H9 (cell line): ENCODE data around the gene DBNDD2. TPM values are rescaled to one million over a fixed set of nuclear protein-coding genes. Genes with fewer than 3 reads are reported as not detected.

Experiments used
- DNase-seq: peaks from one replicate; pipeline ENCODE4 v3.0.0-alpha.2; 2017
- H2AFZ ChIP-seq: one replicate; pipeline ENCODE4 v1.6.1; 2013; ENCODE audit warnings: mild to moderate bottlenecking, low read length, control low read depth, moderate library complexity
- H2AK5ac ChIP-seq: 2 replicates; pipeline ENCODE4 v1.6.1; 2013; ENCODE audit warnings: low read length, control low read depth, mixed read lengths; ENCODE audit not compliant: insufficient read length
- H2BK120ac ChIP-seq: one replicate; pipeline ENCODE4 v1.6.1; 2013; ENCODE audit warnings: low read depth, mild to moderate bottlenecking, low read length, control low read depth, inconsistent platforms; ENCODE audit not compliant: poor library complexity, severe bottlenecking
- H2BK12ac ChIP-seq: 2 replicates; pipeline ENCODE4 v1.6.1; 2013; ENCODE audit warnings: low read length, control low read depth, mixed read lengths, low read depth; ENCODE audit not compliant: insufficient read length
- H2BK15ac ChIP-seq: 2 replicates; pipeline ENCODE4 v1.6.1; 2013; ENCODE audit warnings: low read depth, low read length, control low read depth
- H2BK20ac ChIP-seq: one replicate; pipeline ENCODE4 v1.6.1; 2013; ENCODE audit warnings: low read depth, mild to moderate bottlenecking, low read length, control low read depth, inconsistent platforms; ENCODE audit not compliant: poor library complexity, severe bottlenecking
- H2BK5ac ChIP-seq: 2 replicates; pipeline ENCODE4 v1.6.1; 2013; ENCODE audit warnings: low read length, control low read depth, mixed read lengths; ENCODE audit not compliant: insufficient read length
- H3K14ac ChIP-seq: 2 replicates; pipeline ENCODE4 v1.6.1; 2013; ENCODE audit warnings: low read length, control low read depth; ENCODE audit not compliant: insufficient read depth
- H3K18ac ChIP-seq: 2 replicates; pipeline ENCODE4 v1.6.1; 2013; ENCODE audit warnings: low read depth, mild to moderate bottlenecking, mixed read lengths, low read length, control low read depth; ENCODE audit not compliant: insufficient read length
- H3K23ac ChIP-seq: 2 replicates; pipeline ENCODE4 v1.6.1; 2013; ENCODE audit warnings: low read length, control low read depth, mixed read lengths, low read depth; ENCODE audit not compliant: insufficient read length
- H3K23me2 ChIP-seq: 2 replicates; pipeline ENCODE4 v1.6.1; 2013; ENCODE audit warnings: low read depth, mild to moderate bottlenecking, mixed read lengths, low read length, control low read depth; ENCODE audit not compliant: insufficient read length, poor library complexity, severe bottlenecking
- H3K27ac ChIP-seq: 2 replicates; pipeline ENCODE4 v1.5.1; 2013; ENCODE audit warnings: low read length, control low read depth, mixed read lengths, low read depth; ENCODE audit not compliant: insufficient read length
- H3K27me3 ChIP-seq: 2 replicates; pipeline ENCODE4 v1.6.1; 2013; ENCODE audit warnings: low read length, control low read depth, inconsistent platforms; ENCODE audit not compliant: insufficient read depth
- H3K4ac ChIP-seq: 2 replicates; pipeline ENCODE4 v1.6.1; 2013; ENCODE audit warnings: low read depth, mild to moderate bottlenecking, control low read depth, inconsistent platforms, low read length, moderate library complexity
- H3K4me1 ChIP-seq: 2 replicates; pipeline ENCODE4 v1.6.1; 2013; ENCODE audit warnings: low read length, control low read depth, inconsistent platforms; ENCODE audit not compliant: insufficient read depth
- H3K4me2 ChIP-seq: 2 replicates; pipeline ENCODE4 v1.6.1; 2013; ENCODE audit warnings: low read length, control low read depth, mixed read lengths; ENCODE audit not compliant: insufficient read length, insufficient read depth
- H3K56ac ChIP-seq: 2 replicates; pipeline ENCODE4 v1.6.1; 2013; ENCODE audit warnings: low read depth, mild to moderate bottlenecking, mixed read lengths, low read length, control low read depth; ENCODE audit not compliant: insufficient read length
- H3K79me1 ChIP-seq: 2 replicates; pipeline ENCODE4 v1.6.1; 2013; ENCODE audit warnings: low read depth, mild to moderate bottlenecking, moderate library complexity, low read length, control low read depth, inconsistent platforms; ENCODE audit not compliant: insufficient read depth, poor library complexity, severe bottlenecking
- H3K79me2 ChIP-seq: 2 replicates; pipeline ENCODE4 v1.6.1; 2013; ENCODE audit warnings: low read length, control low read depth, inconsistent platforms; ENCODE audit not compliant: insufficient read depth
- H3K9ac ChIP-seq: 2 replicates; pipeline ENCODE4 v1.6.1; 2013; ENCODE audit warnings: low read length, control low read depth, mixed read lengths; ENCODE audit not compliant: insufficient read length; ENCODE audit errors: extremely low read depth
- H3K9me3 ChIP-seq: one replicate; pipeline ENCODE4 v1.6.1; 2013; ENCODE audit warnings: low read depth, low read length, inconsistent platforms; ENCODE audit not compliant: control insufficient read depth
- H3T11ph ChIP-seq: one replicate; pipeline ENCODE4 v1.6.1; 2013; ENCODE audit warnings: mild to moderate bottlenecking, low read length, control low read depth, inconsistent platforms
- H4K20me1 ChIP-seq: one replicate; pipeline ENCODE4 v1.6.1; 2013; ENCODE audit not compliant: control insufficient read depth, insufficient read length, insufficient read depth
- H4K5ac ChIP-seq: 2 replicates; pipeline ENCODE4 v1.6.1; 2013; ENCODE audit warnings: low read depth, mild to moderate bottlenecking, mixed read lengths, low read length, control low read depth; ENCODE audit not compliant: insufficient read length
- H4K8ac ChIP-seq: replicated peaks from 2 replicates; pipeline ENCODE4 v1.6.1; 2013; ENCODE audit warnings: low read length, control low read depth, mixed read lengths, low read depth; ENCODE audit not compliant: insufficient read length
- H4K91ac ChIP-seq: 2 replicates; pipeline ENCODE4 v1.6.1; 2013; ENCODE audit warnings: low read depth, mild to moderate bottlenecking, moderate library complexity, mixed read lengths, low read length, control low read depth; ENCODE audit not compliant: insufficient read length
- H3K27ac Mint-ChIP-seq, 3 experiments: 2 replicates in 2 of 3; 3 replicates in 1 of 3; pipeline ENCODE4 v1.8.0; 2020 to 2021; ENCODE audit warnings: mixed read lengths in 3 of 3, mild to moderate bottlenecking in 1 of 3, moderate library complexity in 1 of 3
- H3K27me3 Mint-ChIP-seq: 2 replicates; pipeline ENCODE4 v1.8.0; 2021; ENCODE audit warnings: low read depth, mild to moderate bottlenecking, moderate library complexity, mixed read lengths
- H3K36me3 Mint-ChIP-seq, 3 experiments: 2 replicates in 2 of 3; 3 replicates in 1 of 3; pipeline ENCODE4 v1.8.0; 2020 to 2021; ENCODE audit warnings: low read depth in 3 of 3, mixed read lengths in 3 of 3; ENCODE audit not compliant: insufficient read depth in 1 of 3
- H3K4me1 Mint-ChIP-seq, 2 experiments: 2 replicates each; pipeline ENCODE4 v1.8.0; 2020; ENCODE audit warnings: mixed read lengths in 2 of 2
- H3K4me3 Mint-ChIP-seq, 2 experiments: 2 replicates in 1 of 2; 3 replicates in 1 of 2; pipeline ENCODE4 v1.8.0; 2020 to 2021; ENCODE audit warnings: mild to moderate bottlenecking in 2 of 2, mixed read lengths in 2 of 2, moderate library complexity in 1 of 2
- H3K9me3 Mint-ChIP-seq, 2 experiments: 2 replicates in 1 of 2; 3 replicates in 1 of 2; pipeline ENCODE4 v1.8.0; 2020; ENCODE audit warnings: mild to moderate bottlenecking in 2 of 2, mixed read lengths in 2 of 2, moderate library complexity in 1 of 2
- WGBS: extraction: QIAGEN DNeasy Blood & Tissue Kit; methylation state at CpG from one replicate; pipeline ENCODE4 v1.1.7; 2013; ENCODE audit warnings: missing lambda C conversion rate, low lambda C conversion rate, mixed read lengths; ENCODE audit not compliant: insufficient read length; ENCODE audit errors: extremely low coverage; 5-methylcytosine and 5-hydroxymethylcytosine counted together
- total RNA-seq: library from RNA; stranded (reverse); gene quantifications from 2 replicates; pipeline ENCODE4 v1.2.1, GENCODE V29; 2021
- TF ChIP-seq, protein P1 (sequence below): fragments of 200-600 bp; sonication (generic); conservative IDR thresholded peaks from 3 replicates; pipeline ENCODE4 v1.8.0; 2021; ENCODE audit warnings: antibody characterized with exemption, mild to moderate bottlenecking

DBNDD2 gene
- total RNA-seq, 1 experiment from 2014 or later = 39.1 TPM

DNA sequence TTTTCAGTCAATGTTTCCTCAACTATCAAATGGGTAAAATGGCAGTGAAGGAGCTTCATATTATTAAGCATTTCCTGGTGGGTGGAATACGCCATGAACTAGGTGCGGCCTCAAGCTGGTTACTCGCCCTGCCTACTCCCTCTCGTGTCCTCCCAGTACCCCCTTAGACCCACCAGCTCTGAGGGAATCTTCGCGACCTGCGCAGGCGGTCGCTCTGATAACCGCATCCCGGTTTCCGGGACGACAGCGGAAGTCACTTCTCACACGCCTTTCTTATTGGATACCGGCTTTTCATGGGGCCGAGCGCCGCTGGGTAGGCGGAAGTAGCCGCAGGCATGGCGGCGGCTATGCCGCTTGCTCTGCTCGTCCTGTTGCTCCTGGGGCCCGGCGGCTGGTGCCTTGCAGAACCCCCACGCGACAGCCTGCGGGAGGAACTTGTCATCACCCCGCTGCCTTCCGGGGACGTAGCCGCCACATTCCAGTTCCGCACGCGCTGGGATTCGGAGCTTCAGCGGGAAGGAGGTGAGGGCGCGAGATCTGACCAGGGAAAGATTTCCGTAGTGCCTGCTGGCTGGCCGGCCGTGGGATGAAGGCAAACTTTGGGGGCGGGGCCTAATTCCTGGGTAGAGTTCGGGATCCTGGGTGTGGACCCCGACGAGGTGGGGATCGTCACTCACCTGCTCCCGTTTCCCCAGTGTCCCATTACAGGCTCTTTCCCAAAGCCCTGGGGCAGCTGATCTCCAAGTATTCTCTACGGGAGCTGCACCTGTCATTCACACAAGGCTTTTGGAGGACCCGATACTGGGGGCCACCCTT lies 7.9 kb downstream of the DBNDD2 start, which contains the start of gene PIGT:
Gene PIGT (plus strand): TSS at position 320 of the 816 bp plus-strand sequence. CDS start 16 bp downstream, at position 336.
- H2BK5ac ChIP-seq = no peak within 1 kb of the TSS
- no peak within 1 kb of the TSS for H4K5ac ChIP-seq
- H2BK12ac ChIP-seq = no peak within 1 kb of the TSS
- H3K27me3 ChIP-seq = no peaks in the 10 kb centered on the region
- H3K4me1 ChIP-seq = no peaks in the 10 kb centered on the region; the same call in 1 of the 2 replicates
- H2BK15ac ChIP-seq = no peak within 1 kb of the TSS
- H3K9ac ChIP-seq = peak within 1 kb of the TSS; percentile 71
- no peak within 1 kb of the TSS for H3K56ac ChIP-seq
- H2AK5ac ChIP-seq = no peak within 1 kb of the TSS
- peaks cover 7% of the 10 kb centered on the region for H3K23me2 ChIP-seq
- Mint-ChIP-seq H3K4me3 (peak within 1 kb of the TSS; percentile 94 to 95), H3K27me3 (peaks cover 5% of the 10 kb centered on the region), H3K4me1 (peaks cover 8 to 11% of the 10 kb centered on the region in 2 experiments), H3K27ac (peak within 1 kb of the TSS in 2 of 3 experiments; percentile 36 to 91; a peak in 5 of 7 replicates), H3K9me3 (no peaks in the 10 kb centered on the region), H3K36me3 (peaks cover 12 to 24% (median 16%) of the 10 kb centered on the region in 3 experiments; a peak in 6 of 7 replicates)
- H2AFZ ChIP-seq = no peak within 1 kb of the TSS
- H4K91ac ChIP-seq = no peak within 1 kb of the TSS
- no peak within 1 kb of the TSS for H3T11ph ChIP-seq
- no peak within 1 kb of the TSS for H4K8ac ChIP-seq
- no peak within 1 kb of the TSS for H2BK20ac ChIP-seq
- no peaks in the 10 kb centered on the region for H4K20me1 ChIP-seq
- H3K4ac ChIP-seq = no peak within 1 kb of the TSS
- H3K23ac ChIP-seq = no peak within 1 kb of the TSS
- no peaks in the 10 kb centered on the region for H3K79me1 ChIP-seq
- H3K9me3 ChIP-seq = no peaks in the 10 kb centered on the region
- H3K27ac ChIP-seq = no peak within 1 kb of the TSS
- peak; percentile 89 for DNase-seq
- peak within 1 kb of the TSS; percentile 37 for H3K18ac ChIP-seq
- no CpG with 5 or more reads among the region's 52 CpGs for WGBS
- no peak within 1 kb of the TSS for H2BK120ac ChIP-seq
- TF ChIP-seq, protein P1, sequence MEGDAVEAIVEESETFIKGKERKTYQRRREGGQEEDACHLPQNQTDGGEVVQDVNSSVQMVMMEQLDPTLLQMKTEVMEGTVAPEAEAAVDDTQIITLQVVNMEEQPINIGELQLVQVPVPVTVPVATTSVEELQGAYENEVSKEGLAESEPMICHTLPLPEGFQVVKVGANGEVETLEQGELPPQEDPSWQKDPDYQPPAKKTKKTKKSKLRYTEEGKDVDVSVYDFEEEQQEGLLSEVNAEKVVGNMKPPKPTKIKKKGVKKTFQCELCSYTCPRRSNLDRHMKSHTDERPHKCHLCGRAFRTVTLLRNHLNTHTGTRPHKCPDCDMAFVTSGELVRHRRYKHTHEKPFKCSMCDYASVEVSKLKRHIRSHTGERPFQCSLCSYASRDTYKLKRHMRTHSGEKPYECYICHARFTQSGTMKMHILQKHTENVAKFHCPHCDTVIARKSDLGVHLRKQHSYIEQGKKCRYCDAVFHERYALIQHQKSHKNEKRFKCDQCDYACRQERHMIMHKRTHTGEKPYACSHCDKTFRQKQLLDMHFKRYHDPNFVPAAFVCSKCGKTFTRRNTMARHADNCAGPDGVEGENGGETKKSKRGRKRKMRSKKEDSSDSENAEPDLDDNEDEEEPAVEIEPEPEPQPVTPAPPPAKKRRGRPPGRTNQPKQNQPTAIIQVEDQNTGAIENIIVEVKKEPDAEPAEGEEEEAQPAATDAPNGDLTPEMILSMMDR = no peak
- H3K4me2 ChIP-seq = peak within 1 kb of the TSS; percentile 94
- peak within 1 kb of the TSS; percentile 65 for H3K14ac ChIP-seq
- H3K79me2 ChIP-seq = peaks cover 2% of the 10 kb centered on the region; the same call in 1 of the 2 replicates
